ENCODE results near the gene PAX4.

The PAX4 gene, protein sequence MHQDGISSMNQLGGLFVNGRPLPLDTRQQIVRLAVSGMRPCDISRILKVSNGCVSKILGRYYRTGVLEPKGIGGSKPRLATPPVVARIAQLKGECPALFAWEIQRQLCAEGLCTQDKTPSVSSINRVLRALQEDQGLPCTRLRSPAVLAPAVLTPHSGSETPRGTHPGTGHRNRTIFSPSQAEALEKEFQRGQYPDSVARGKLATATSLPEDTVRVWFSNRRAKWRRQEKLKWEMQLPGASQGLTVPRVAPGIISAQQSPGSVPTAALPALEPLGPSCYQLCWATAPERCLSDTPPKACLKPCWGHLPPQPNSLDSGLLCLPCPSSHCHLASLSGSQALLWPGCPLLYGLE

DNA sequence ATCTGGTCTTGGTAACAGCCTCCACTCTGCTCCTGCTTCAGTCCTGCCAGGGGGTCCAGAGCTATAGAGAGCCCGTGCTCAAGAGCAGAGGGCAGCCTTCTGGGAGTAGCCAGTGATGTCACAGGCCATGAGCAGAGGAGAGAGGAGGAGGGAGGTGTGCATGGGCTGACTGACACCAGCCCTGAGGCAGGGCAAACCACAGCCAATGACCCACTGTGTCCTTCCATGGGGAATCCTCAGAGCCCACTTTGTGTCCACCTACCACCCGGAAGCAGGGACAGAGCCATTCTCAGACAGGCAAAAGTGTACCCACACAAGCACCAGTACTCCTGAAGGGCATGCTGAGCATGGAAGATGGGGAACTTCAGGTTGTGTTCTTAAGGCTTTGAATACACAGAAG lies at the start of gene PAX4:
TSS of gene PAX4 (minus strand) at position 101 of the 400 bp plus-strand sequence. CDS start 2,214 bp downstream, outside the sequence.
- DNase-seq = no peak

DNA sequence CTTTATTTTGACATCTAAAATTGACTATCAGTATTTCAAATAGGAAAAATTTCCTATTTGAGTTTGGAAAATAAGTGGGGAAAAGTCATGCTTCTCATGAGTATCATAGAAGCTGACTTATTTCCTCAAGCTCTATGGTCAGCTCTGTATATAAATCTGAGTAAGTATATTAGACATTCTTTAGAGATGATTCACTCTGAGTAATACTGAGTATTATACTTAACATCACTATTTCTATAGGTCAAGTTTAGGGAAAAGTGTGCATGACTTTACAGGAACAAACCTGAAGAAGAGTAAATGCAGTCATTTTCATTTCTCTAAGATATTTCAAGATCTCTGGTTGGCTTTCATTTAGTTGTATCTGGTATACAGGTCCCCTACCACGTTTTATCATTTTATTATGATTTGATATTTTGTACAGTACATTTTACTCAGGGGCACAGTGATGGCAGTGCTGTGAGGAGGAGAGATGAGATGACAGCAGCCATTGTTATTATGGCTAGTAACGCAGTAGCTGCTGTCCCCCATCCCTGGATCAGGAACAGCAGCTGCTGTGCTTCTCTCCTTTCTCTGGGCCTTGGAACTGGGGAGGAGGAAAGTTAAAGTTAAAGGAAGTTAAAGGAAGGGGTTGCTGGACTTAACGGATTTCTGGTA lies 49.2 kb upstream of the PAX4 start:
- DNase-seq = no peak

DNA sequence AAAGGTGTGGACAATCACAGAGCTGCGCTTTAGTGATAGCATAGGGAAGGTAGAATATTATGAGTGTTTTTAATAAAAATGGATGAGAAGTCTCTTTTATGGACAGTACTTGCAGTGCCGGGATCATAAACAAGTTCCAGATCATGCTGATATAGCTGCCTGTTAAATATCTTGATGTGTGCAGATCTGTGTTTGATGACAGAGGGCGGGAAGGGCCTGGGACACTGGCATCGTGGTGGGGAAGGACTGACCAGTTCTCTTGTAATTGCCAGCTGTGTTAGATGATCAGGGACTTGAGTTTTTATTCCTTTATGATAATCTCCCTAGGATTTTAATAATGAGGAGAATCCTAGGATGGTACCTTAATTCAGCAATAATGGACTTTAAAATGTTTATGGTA lies 48.7 kb upstream of the PAX4 start:
- DNase-seq = no peak

DNA sequence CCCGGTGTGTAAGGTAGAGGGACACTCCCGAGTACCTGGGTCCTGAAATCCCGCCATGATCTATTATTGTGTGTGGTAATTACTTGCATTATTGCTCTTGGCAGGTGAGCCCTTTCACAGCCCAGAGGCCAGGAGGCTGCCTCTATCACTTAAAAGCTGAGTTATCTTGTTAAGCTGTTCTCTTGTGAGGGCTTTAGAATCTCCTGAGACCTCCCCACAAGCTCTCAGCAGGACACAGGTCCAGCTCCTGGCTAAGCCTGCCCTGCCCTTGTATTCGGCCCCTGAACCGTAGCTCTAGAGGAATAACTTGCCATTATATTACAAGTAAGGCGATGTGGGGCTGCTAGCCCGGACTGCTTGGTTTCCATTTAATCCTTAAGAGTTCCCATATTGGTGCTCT lies 48.0 kb upstream of the PAX4 start:
- DNase-seq = no peak

DNA sequence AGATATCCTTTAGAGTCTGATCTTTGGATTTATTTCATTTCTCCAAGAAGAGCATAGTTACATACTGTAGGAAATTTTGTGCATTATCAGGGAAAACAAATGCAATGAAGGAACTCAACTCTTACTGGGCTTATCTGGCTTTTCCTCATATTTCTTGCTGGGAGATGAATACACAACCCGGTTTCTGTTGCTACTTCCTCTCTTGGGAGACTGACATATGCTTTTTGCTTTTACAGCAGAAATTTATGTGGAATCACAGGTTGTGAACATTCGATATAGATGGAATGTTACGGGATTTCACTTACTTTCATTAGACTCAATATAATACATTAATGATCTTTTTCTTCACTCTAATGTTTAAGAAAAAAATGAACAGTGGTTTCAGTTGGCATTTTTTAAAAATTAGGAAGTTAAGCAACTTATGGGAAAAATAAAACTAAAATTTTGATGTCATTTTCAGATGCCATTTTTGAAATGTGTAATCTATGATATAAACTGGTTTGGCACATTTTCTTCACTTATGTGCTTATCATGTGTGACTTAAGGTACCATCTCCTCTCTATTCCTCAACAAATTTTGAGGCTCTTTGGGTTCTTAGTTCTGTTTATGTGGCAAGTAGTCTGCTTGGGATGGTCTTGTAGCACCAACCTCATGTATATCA lies 41.2 kb upstream of the PAX4 start:
- no peak for DNase-seq

DNA sequence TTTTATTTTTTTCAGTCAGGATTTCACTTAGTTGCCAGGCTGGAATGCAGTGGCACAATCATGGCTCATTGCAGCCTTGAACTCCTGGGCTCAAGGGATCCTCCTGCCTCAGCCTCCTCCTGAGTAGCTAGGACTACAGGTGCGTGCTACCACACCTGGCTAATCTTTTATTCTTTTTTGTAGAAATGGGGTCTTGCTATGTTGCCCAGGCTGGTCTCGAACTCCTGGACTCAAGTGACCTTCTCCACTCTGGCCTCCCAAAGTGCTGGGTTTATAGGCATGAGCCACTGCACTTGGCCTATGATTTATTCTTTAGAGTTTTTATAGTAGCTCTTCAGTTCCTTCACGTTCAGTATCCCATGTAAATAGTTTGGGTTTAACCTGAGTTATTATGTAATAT lies 39.6 kb upstream of the PAX4 start:
- no peak for DNase-seq

DNA sequence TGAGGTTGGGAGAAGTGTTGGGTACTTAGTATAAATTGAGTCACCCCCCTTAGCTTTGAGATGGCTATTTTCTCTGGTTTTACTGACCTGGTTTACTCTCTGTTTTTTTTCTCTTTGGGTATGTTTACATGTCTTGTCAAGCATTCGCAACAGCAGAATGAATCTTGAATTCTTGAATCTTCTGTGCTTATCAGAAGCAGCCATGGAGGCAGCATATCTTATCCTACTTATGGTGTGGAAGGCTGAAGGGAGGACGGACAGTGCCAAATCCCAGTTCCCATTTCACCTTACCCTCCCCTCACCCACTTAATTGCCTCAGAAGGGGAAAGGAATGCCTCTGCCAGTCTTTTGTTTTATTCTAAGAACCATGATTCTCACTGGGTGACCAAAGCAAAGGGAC lies 37.8 kb upstream of the PAX4 start:
- DNase-seq = no peak

DNA sequence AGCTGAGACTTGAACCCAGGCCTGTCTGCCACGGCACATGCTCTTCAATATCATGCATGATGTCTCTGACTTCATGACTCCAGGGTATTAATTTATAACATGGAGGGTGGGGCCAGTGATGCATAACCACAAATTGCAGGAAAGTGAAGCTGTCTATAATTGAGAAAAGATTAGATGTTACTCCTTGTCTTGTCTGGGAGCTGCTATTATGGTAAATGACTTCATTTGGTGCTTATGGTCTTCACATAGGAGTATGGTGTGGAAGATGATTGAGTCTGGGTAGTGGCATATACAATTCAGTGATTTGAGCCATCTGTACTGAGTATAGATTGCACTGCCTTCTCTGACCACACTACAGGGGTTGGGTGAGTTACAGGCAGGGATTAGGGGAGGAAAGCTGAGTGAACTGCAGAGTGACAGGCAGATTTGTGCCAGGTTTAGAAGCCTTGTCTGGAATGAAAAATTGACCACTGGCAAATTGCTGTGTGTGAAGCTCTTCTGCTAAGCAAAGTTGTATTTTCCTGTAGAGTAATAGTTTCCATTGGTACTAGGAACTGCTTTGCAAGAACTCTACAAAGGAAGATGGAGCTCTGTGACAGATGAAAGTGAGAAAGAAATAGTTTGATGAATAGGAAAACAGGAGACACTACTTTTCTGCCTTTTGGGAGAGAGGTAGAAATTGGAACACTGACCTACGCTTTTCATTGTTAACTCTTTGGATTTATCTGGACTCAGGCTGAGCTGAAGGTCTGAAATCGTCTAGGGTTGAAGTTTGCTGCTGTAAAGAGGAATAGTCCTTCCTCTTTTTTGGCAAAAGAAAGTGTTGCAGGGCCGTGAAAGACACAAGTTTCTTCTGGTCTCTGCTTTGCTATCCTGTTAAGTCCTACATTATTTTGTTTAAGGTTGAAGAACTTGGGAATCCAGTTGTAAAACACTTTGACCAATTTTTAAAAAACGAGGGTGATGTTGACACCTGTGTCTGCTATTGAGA lies 36.8 kb upstream of the PAX4 start:
- no peak for DNase-seq

DNA sequence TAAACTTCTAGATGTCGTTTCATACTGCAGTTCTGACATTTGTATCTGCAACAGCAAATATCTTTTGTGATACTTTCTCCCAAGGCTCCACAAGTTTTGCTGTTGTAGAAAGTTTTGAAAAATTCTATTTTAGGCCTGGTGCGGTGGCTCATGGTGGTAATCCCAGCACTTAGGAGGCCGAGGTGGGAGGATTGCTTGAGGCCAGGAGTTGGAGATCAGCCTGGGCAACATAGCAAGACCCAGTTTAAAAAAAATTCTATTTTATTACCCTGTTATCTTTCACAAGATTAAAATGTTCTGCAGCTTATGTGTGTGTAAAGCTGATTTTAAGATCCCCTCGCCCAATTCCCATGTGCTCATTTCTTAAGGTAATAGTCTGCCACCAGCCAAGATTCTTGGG lies 35.5 kb upstream of the PAX4 start:
- no peak for DNase-seq

DNA sequence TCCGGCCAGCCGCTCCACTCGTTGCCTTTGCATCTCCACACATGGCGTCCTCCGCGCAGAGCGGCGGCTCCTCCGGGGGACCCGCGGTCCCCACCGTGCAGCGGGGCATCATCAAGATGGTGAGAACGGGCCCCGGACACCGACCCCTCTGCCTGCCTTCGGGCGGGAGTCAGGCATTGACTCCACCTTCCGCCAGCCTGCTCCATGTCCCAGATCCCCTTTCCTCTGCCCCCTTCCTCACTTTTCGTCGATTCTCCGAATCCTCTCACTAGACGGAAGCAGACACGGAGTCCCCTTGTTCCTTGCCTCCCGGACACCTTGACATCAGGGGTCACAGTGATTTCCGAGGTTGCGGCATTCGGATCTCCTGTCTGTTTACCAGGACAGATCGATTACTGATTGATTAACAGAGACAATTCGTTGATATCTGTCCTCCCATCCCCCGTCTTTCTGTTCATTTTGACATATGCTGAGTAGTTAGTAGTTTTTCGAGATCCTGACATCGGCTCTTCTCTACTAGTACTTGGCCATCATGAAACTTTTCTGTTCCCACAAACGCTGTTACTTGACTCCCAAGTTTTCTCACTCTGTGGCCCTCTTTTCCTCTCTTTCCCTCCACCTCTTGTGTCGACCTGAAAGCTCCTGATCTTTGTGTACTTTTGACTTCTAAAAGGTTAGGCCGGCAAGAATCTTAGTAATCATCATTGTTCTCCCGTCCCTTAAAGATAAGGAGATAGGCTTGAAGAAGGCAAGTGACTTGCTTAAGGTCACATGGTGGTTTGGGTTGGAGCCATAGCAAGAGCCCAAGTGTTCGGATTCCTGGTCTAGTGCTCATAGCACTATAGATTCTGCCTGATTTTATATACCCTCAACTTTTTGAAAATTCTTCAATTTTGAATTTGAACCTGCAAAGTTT lies 34.6 kb upstream of the PAX4 start:
- DNase-seq = no peak

DNA sequence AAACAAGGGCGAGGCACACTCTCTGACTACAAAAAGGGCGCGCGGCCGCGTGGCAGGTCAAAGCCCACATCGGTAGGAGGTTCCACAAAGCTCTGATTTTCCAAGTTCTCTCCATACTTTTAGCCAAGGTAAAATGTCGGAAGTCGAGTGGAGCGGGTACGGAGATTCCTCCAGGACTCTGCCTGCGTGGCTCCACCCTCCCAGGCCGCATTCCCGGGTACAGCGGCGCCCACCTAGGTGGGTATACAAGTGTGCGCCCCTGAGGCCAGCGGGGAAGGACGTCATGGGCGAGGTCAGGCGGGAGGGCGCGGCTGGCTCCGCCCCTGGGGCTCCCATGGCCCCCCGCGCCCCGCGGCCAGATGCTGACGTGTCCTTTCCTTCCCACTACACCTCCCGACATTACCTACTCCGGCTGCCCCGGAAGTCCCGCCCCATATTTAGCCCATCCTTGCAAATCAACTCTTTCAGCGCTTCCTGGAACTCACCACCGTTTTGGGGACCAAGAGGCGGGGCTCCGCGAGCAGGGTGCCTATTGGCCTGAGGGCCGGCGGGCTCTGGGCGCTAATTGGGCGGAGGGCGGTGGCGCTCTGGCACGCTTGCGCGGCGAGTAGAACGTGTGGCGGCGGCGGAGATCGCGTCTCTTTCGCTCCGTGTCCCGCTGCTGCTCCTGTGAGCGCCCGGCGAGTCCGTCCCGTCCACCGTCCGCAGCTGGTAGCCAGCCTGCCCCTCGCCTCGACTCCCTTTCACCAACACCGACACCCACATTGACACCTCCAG lies 33.8 kb upstream of the PAX4 start, which contains the start of gene SND1:
TSS of gene SND1 (plus strand) at position 639 of the 777 bp plus-strand sequence. CDS start 180 bp downstream, outside the sequence.
- peak; percentile 98 for DNase-seq

DNA sequence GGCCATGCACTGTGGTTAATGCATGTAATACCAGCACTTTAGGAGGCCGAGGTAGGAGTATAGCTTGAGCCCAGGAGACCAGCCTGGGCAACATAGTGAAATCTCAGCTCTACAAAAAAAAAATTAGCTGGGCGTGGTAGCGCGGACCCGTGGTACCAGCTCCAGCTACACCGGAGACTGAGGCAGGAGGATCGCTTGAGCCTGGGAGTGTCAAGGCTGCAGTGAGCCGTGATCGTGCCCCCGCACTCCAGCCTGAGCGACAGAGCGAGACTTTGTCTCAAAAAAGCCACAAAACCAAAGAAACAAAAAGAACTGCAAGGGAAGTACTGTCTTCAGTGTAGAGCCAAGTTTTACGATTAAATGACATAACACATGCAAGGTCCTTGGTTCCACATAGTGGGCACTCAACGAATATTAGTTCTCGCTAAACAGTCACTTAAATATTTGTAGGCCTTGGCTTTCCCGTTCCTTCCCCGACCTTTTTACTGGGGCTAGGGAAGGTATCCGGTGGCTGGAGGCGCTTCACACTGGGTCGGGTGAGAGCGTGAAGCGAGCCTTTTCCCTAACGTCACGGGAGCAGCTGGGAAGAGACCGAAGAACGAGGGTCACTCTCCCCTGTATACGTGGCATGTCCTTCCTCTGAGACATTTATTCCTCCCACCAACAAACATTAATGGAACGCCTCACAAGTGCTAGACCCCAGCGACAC lies 33.1 kb upstream of the PAX4 start:
- DNase-seq = no peak

DNA sequence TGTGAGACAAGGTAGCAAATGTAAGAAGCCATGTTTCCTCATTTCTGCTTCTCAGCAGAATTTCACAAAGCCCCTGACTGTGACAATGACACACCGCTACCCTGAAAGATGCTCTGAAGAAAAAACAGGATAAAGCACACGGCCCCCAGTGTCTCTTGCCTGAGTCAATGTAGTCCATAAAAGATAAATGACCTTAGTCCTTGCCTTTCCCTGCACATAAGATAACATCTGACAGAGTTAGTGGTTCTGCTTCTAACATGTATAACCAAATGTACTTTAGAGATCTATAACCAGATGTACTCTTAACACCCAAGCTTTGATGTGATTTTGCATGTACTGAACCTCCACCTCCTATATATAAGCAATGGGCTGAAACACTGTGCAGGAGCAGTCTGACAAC lies 31.0 kb upstream of the PAX4 start:
- no peak for DNase-seq

DNA sequence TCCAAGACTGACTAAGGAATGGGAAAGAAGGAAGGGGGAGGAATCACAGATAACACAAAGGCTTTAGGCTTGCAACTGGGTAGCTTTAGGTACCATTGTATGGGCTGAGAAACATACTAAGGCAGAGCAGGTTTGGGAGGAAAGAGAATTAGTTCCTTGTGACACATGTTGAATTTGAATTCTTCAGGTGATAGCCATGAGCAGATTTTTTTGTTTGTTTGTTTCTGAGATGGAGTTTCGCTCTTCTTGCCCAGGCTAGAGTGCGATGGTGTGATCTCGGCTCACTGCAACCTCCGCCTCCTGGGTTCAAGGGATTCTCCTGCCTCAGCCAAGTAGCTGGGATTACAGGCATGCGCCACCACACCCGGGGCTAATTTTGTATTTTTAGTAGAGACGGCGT lies 29.7 kb upstream of the PAX4 start:
- DNase-seq = no peak

DNA sequence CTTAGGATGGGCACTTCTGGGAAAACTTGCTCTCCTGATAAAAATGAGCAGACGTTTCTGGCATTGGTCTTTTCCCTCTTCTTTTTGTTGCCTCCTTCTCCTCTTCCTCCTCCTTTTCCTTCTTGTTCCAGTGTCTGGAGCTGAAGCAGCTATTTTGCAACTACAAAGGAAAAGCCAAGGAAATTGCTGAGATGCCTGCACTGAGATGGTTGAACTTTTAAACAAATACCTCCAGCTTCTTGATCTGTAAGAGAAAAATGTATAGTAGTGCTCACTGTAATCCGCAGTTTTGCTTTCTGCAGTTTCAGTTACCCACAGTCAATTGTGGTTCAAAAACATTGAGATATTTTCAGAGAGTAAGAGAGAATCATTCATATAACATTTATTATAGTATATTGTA lies 26.5 kb upstream of the PAX4 start:
- DNase-seq = no peak

DNA sequence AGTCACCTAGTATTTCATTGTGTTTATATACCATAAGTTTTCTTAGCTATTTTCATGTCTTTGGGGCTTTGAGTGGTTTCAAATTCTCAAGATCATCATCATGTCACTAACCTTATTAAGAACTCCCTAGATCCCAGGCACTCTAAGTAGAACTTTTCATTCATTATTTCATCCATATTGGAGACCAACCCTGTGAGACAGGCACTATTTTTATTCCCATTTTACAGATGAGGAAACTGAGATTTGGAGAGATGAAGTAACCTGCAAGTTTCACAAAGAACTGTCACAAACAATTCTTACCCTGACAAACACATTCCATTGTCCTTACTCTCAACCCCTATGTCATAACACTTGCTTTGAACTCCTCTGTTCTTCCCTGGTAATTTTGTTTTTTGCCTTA lies 20.3 kb upstream of the PAX4 start:
- DNase-seq = no peak

DNA sequence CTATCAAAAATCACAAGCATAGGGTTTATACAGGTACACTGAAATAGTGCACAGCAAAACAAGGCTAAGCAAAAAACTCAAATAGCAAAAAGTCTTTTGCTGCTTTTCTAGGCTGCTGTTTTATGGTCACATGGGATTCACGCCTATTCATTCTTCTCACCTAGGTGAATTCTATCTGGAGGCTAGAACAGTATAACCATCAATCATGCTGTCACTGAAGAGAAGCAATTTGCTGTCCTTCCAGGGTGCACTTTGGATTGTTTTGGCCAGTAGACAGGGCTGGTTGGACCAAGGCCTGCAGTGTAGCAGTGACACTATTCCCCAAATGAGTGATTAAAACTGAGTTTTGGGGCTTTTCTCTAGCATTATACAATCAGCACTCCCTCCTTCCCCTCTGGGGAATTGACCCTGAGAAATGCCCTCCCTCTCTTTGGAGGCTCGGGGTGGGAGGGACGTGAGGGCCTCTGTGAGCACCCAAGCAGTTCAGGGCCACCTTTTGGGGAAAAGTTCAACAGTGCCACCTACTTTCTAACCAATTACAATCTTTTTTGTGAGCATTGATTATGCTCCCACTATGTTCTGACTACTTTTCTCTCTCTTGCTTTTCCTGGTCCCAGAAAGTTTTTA lies 17.8 kb upstream of the PAX4 start:
- no peak for DNase-seq

DNA sequence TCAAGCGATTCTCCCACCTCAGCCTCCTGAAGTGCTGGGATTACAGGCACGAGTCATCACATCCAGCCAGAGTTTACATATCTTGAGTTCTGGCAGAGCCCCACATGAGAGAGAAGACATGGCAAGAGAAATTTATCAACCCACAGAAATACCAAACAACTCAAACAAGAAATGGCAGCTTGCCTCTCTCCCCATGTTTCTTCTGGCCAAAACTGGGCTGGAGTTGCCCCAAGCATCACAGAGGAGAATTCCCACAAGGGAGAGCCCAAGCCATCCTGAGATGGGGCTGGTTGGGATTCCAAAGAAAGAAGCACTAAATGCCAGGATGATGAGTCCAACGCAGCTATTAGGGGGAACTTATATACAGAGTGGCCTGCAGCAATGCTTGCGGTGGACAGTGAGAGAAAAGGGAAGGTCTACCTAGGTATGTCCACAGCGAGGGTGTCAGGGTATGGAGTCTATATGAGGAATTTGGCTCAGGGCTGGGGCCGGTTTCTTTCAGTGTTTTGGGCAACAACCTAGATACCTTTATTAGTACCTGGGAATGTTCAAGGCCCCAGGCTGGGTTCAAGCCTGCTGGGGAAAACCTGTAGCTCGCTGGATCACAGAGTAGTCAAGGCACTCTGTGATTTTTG lies 14.5 kb upstream of the PAX4 start:
- no peak for DNase-seq

DNA sequence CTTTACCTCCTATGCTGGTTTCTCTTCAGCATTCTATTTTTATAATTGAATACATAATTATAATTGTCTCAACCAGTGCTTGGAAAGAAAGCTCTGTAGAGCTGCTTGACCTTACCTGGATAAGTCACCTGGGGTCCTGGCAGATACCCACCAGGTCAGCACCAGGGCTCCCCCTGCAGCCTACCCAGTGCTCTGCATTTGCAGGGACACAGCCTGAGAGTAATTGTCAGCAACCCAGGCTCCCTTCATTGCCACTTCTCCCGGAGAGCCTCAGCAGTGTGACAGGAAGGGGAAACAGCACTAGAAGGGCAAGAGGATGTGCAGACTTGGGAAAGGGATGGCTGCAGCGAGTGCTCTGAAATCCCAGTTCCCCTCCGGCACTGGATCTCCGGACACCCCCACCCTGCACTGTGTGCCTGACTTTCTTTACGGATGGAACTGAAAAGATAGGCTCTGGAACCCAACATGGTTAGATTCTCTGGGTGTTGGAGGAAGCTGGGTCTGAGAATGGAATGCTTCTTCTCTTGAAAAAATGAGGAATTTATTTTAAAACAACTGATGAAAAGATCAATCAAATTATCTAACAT lies 11.4 kb upstream of the PAX4 start:
- DNase-seq = no peak
